ENCODE results near the gene KRIT1. TPM values are rescaled to one million over a fixed set of nuclear protein-coding genes. Genes with fewer than 3 reads are reported as not detected.

Gene KRIT1
- total and polyA plus RNA-seq, 2 of the 13 experiments (the other 11 are each of a cell fraction or from before 2014, with no cell fraction given) = 29.4 to 37.7 TPM

DNA sequence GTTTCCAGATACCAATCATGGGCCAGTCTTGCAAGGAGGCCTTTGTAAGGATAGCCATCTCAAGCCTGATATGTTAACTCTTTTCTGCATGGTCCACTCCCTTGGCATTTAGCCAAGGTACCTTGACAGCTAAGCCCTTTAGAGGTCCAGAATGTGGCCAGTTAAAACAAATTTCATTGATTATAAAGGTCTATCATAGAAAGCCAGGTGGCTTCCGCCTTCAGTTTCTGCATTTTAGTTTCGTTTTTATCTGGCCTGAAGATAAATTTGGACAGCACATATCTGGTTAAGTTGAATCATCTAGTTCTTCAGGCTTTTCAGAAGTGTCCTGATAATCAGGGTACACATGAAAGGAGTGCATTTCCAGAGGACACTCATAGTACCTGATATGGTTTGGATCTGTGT is 30.7 kb upstream of the KRIT1 start:
- TF ChIP-seq ZNF382 (CRISPR knock-in tag; IDR thresholded peaks at IDR 0.05; ENCODE audit: borderline replicate concordance) (no peak), REPIN1 (CRISPR knock-in tag; IDR thresholded peaks at IDR 0.05; ENCODE audit: borderline replicate concordance, low read depth) (no peak), CAMTA2 (CRISPR knock-in tag; IDR thresholded peaks at IDR 0.05; ENCODE audit: borderline replicate concordance) (no peak), THYN1 (CRISPR knock-in tag; IDR thresholded peaks at IDR 0.05; ENCODE audit: borderline replicate concordance, low read depth) (no peak), ZNF720 (CRISPR knock-in tag; IDR thresholded peaks at IDR 0.05) (no peak), SP2 (CRISPR knock-in tag; IDR thresholded peaks at IDR 0.05) (no peak), ZSCAN21 (CRISPR knock-in tag; IDR thresholded peaks at IDR 0.05; ENCODE audit: borderline replicate concordance) (no peak), RAD51 (IDR thresholded peaks at IDR 0.05; ENCODE audit: borderline replicate concordance) (no peak)
- intact Hi-C loops (cut with micrococcal nuclease; ENCODE audit: unreplicated experiment) = no loop called here
- no peak for FAIRE-seq
- CTCF ChIA-PET (ENCODE audit: low intra/inter-chr PET ratio, low total read pairs) = no interaction called here
- WGBS (ENCODE audit: low lambda C conversion rate) = 93% methylated on average over 2 of the region's 2 CpGs
- Histone ChIP-seq H4K20me1 (ENCODE audit: insufficient read depth, low read length) (no peaks in the 10 kb centered on the region), H2AFZ (ENCODE audit: low read length) (no peak overlapping the region), H3K27me3 (ENCODE audit: control insufficient read depth in 1 of 2, insufficient read depth in 2 of 2, low read length in 2 of 2) (no peaks in the 10 kb centered on the region), H3K4me3 (replicated peaks in 1 of 3; ENCODE audit: insufficient read depth in 1 of 3, low read depth in 2 of 3, low read length in 3 of 3) (no peak overlapping the region), H3K9ac (ENCODE audit: insufficient read depth, low read depth, low read length) (no peak overlapping the region), H3K36me3 (replicated peaks in 1 of 2; ENCODE audit: control insufficient read depth in 1 of 2, insufficient read depth in 2 of 2, low read length in 2 of 2) (no peaks in the 10 kb centered on the region; a peak in 1 of 5 replicates), H3K79me2 (ENCODE audit: insufficient read depth, low read length) (peaks cover 18% of the 10 kb centered on the region), H3K9me3 (ENCODE audit: low read length) (peaks cover 10% of the 10 kb centered on the region), H3K27ac (ENCODE audit: extremely low read length, insufficient read depth, low read length) (no peak overlapping the region), H3K4me1 (ENCODE audit: insufficient read depth, low read length) (no peaks in the 10 kb centered on the region), H3K4me2 (ENCODE audit: low read depth, low read length) (no peak overlapping the region)
- no peak for ATAC-seq
- no peak for DNase-seq (ENCODE audit: low spot score)
- POLR2A ChIA-PET = no interaction called here
- BruUV-seq (replicated peaks) = no TSS peak
- in situ Hi-C loops (cut with HindIII; ENCODE audit: extremely low pct_ligation_motif_present, low pct_unique_long_range_greater_than_20kb) = no loop called here

DNA sequence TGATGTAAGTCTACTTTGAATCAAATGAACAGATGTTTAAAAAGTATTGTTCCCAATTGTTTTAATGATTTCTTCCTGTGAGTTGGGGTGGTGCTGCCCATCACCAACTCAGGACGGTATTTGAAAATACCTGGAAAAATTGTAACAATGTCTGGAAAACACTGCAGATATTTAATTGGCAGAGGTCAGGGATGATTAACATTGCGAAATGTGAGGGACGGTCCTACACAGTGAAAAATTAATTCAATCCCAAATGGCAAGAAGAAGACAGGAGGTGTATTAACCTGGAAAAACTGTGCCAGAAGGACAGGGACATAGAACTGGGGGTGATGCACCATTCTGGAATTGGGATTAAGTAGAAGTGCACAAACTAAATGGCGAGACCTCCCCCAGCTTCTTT is 29.6 kb upstream of the KRIT1 start:
- no peak for DNase-seq (ENCODE audit: low spot score)
- Histone ChIP-seq H3K27ac (ENCODE audit: extremely low read length, insufficient read depth, low read length) (no peak overlapping the region), H3K4me3 (replicated peaks in 1 of 3; ENCODE audit: insufficient read depth in 1 of 3, low read depth in 2 of 3, low read length in 3 of 3) (no peak overlapping the region), H2AFZ (ENCODE audit: low read length) (no peak overlapping the region), H3K79me2 (ENCODE audit: insufficient read depth, low read length) (peaks cover 15% of the 10 kb centered on the region), H3K9ac (ENCODE audit: insufficient read depth, low read depth, low read length) (no peak overlapping the region), H3K4me2 (ENCODE audit: low read depth, low read length) (no peak overlapping the region), H4K20me1 (ENCODE audit: insufficient read depth, low read length) (no peaks in the 10 kb centered on the region), H3K4me1 (ENCODE audit: insufficient read depth, low read length) (no peaks in the 10 kb centered on the region), H3K27me3 (ENCODE audit: control insufficient read depth in 1 of 2, insufficient read depth in 2 of 2, low read length in 2 of 2) (no peaks in the 10 kb centered on the region), H3K36me3 (replicated peaks in 1 of 2; ENCODE audit: control insufficient read depth in 1 of 2, insufficient read depth in 2 of 2, low read length in 2 of 2) (no peaks in the 10 kb centered on the region), H3K9me3 (ENCODE audit: low read length) (peaks cover 2% of the 10 kb centered on the region)
- no peak for FAIRE-seq
- ATAC-seq = no peak
- in situ Hi-C loops (cut with HindIII; ENCODE audit: extremely low pct_ligation_motif_present, low pct_unique_long_range_greater_than_20kb) = no loop called here
- ChIA-PET CTCF (ENCODE audit: low intra/inter-chr PET ratio, low total read pairs) (no interaction called here), POLR2A (no interaction called here)
- intact Hi-C loops (cut with micrococcal nuclease; ENCODE audit: unreplicated experiment) = no loop called here
- WGBS (ENCODE audit: low lambda C conversion rate) = 96% methylated on average over 4 of the region's 4 CpGs
- BruUV-seq (replicated peaks) = no TSS peak
- TF ChIP-seq HOXA9 (CRISPR knock-in tag; IDR thresholded peaks at IDR 0.05; ENCODE audit: borderline replicate concordance) (no peak), ZNF577 (CRISPR knock-in tag; IDR thresholded peaks at IDR 0.05; ENCODE audit: borderline replicate concordance, low read depth) (no peak), ZNF136 (CRISPR knock-in tag; IDR thresholded peaks at IDR 0.05; ENCODE audit: low read depth) (no peak), ZNF282 (IDR thresholded peaks at IDR 0.05; ENCODE audit: partially characterized antibody) (no peak), ZNF746 (CRISPR knock-in tag; IDR thresholded peaks at IDR 0.05) (no peak)
- TF ChIP-seq, protein P1, sequence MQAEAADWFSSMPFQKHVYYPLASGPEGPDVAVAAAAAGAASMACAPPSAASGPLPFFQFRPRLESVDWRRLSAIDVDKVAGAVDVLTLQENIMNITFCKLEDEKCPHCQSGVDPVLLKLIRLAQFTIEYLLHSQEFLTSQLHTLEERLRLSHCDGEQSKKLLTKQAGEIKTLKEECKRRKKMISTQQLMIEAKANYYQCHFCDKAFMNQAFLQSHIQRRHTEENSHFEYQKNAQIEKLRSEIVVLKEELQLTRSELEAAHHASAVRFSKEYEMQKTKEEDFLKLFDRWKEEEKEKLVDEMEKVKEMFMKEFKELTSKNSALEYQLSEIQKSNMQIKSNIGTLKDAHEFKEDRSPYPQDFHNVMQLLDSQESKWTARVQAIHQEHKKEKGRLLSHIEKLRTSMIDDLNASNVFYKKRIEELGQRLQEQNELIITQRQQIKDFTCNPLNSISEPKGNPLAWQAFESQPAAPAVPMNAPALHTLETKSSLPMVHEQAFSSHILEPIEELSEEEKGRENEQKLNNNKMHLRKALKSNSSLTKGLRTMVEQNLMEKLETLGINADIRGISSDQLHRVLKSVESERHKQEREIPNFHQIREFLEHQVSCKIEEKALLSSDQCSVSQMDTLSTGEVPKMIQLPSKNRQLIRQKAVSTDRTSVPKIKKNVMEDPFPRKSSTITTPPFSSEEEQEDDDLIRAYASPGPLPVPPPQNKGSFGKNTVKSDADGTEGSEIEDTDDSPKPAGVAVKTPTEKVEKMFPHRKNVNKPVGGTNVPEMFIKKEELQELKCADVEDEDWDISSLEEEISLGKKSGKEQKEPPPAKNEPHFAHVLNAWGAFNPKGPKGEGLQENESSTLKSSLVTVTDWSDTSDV (CRISPR knock-in tag; IDR thresholded peaks at IDR 0.05) = no peak
